K562 (cell line): Measurements from ENCODE around the gene PPP1R3C. TPM values are rescaled to one million over a fixed set of nuclear protein-coding genes. Genes with fewer than 3 reads are reported as not detected.

Source experiments
- ATAC-seq: fragments of 200-7000 bp; cut with Tn5 transposase; 3 replicates; pipeline ENCODE4 v1.9.1; 2020; ENCODE audit warnings: moderate library complexity
- BruUV-seq: library from RNA; stranded (reverse); fragments of 400-500 nt; replicated peaks from 2 replicates; lab custom pipeline; 2021; lab: Mats Ljungman, UMichigan
- CTCF ChIA-PET: fragments of 300-600 bp; formaldehyde crosslinking; extraction: SDS; loops from one replicate; lab custom pipeline; 2021; ENCODE audit warnings: low intra/inter-chr PET ratio; lab: Yijun Ruan, JAX
- POLR2A ChIA-PET: fragments of 300-600, 350-650 bp; sonication (Branson Sonifier 250); formaldehyde crosslinking; extraction: SDS; loops from one replicate; lab custom pipeline; 2021; ENCODE audit warnings: antibody characterized with exemption, inconsistent platforms; lab: Yijun Ruan, JAX
- DNase-seq, 4 experiments: peaks; one replicate each; pipeline versions ENCODE4 v3.0.0 to v3.0.0-alpha.2; 2011 to 2018; ENCODE audit warnings: low spot score in 3 of 4, mixed read lengths in 3 of 4; ENCODE audit errors: extremely low read depth in 1 of 4
- FAIRE-seq: peaks from 2 replicates; lab custom pipeline; 2011; peaks lifted over from hg19 to GRCh38; lab: Jason Lieb, UNC
- H2AFZ ChIP-seq: 2 replicates; pipeline ENCODE4 v1.6.0; 2011; ENCODE audit warnings: low read depth, low read length, control low read depth, inconsistent platforms
- H3K27ac ChIP-seq: fragments of 200-600 bp; 3 replicates; pipeline ENCODE4 v1.8.0; 2011; ENCODE audit warnings: low read depth, mild to moderate bottlenecking, control low read depth, inconsistent platforms, low read length, moderate library complexity, mixed read lengths; ENCODE audit errors: extremely low read depth
- H3K27me3 ChIP-seq, 2 experiments: fragments of 300-600 bp in 1 of 2; 2 replicates in 1 of 2; 3 replicates in 1 of 2; pipeline versions ENCODE4 v1.6.0 to v1.8.0; 2011; ENCODE audit warnings: inconsistent platforms in 2 of 2, low read length in 2 of 2, mild to moderate bottlenecking in 1 of 2, mixed read lengths in 1 of 2, moderate library complexity in 1 of 2; ENCODE audit not compliant: control insufficient read depth in 2 of 2, insufficient read depth in 2 of 2
- H3K36me3 ChIP-seq: fragments of 300-600 bp; 3 replicates; pipeline ENCODE4 v1.8.0; 2011; ENCODE audit warnings: mild to moderate bottlenecking, low read length, inconsistent platforms; ENCODE audit not compliant: control insufficient read depth, insufficient read depth
- H3K4me1 ChIP-seq, 2 experiments: fragments of 200-600 bp in 1 of 2; replicated peaks in 1 of 2; 2 replicates in 1 of 2; 3 replicates in 1 of 2; pipeline versions ENCODE4 v1.5.1 to v1.8.0; 2011; ENCODE audit warnings: inconsistent platforms in 2 of 2, low read length in 2 of 2, mild to moderate bottlenecking in 1 of 2, mixed read lengths in 1 of 2, moderate library complexity in 1 of 2; ENCODE audit not compliant: control insufficient read depth in 2 of 2, insufficient read depth in 2 of 2
- H3K4me2 ChIP-seq: 2 replicates; pipeline ENCODE4 v1.6.1; 2011; ENCODE audit warnings: low read length, control low read depth, inconsistent platforms, mixed read lengths; ENCODE audit not compliant: insufficient read depth
- H3K4me3 ChIP-seq: fragments of 200-600 bp; sonication (generic), shearing (Covaris generic); 2 replicates; pipeline ENCODE4 v1.5.1; 2016; ENCODE audit warnings: control low read depth, inconsistent platforms
- H3K79me2 ChIP-seq: fragments of 200-600 bp; 3 replicates; pipeline ENCODE4 v1.8.0; 2011; ENCODE audit warnings: low read length, inconsistent platforms; ENCODE audit not compliant: control insufficient read depth, insufficient read depth
- H3K9ac ChIP-seq, 2 experiments: 2 replicates each; pipeline versions ENCODE4 v1.6.0 to v1.6.1; 2011; ENCODE audit warnings: low read depth in 2 of 2, low read length in 2 of 2, control low read depth in 1 of 2, inconsistent platforms in 1 of 2, mild to moderate bottlenecking in 1 of 2, mixed read lengths in 1 of 2; ENCODE audit not compliant: insufficient read depth in 1 of 2
- H3K9me1 ChIP-seq: one replicate; pipeline ENCODE4 v1.6.0; 2011; ENCODE audit warnings: inconsistent platforms, mild to moderate bottlenecking, low read length, moderate library complexity; ENCODE audit not compliant: control insufficient read depth, insufficient read depth
- H3K9me3 ChIP-seq: replicated peaks from 2 replicates; pipeline ENCODE4 v1.5.1; 2011; ENCODE audit warnings: low read depth, low read length, inconsistent platforms; ENCODE audit not compliant: control insufficient read depth, insufficient read depth
- H4K20me1 ChIP-seq: replicated peaks from 2 replicates; pipeline ENCODE4 v1.6.1; 2011; ENCODE audit warnings: low read length, inconsistent platforms, mixed read lengths; ENCODE audit not compliant: control insufficient read depth, insufficient read depth
- FOXA3 ChIP-seq, 2 experiments: fragments of 450-650 bp in 1 of 2; sonication (generic) in 1 of 2; formaldehyde crosslinking; IDR thresholded peaks in 1 of 2; conservative IDR thresholded peaks in 1 of 2; 2 replicates each; pipeline versions ENCODE4 v1.4.0 to v1.8.0; 2020 to 2022; ENCODE audit warnings: mild to moderate bottlenecking in 2 of 2, missing genetic modification reagents in 1 of 2
- FOXK2 ChIP-seq, 2 experiments: fragments of 450-650 bp; IDR thresholded peaks in 1 of 2; conservative IDR thresholded peaks in 1 of 2; 2 replicates each; pipeline ENCODE4 v1.6.1; 2016; ENCODE audit warnings: low read depth in 2 of 2, mild to moderate bottlenecking in 1 of 2
- XRCC4 ChIP-seq: IDR thresholded peaks from one replicate; pipeline ENCODE4 v1.6.1; 2011; ENCODE audit not compliant: insufficient read depth, insufficient read length; ENCODE audit errors: extremely low read depth
- WGBS: fragments of 100-300 bp; shearing (Covaris generic); methylation state at CpG from one replicate; pipeline ENCODE4 v1.1.6; 2016; ENCODE audit warnings: low coverage, mixed read lengths; ENCODE audit not compliant: insufficient coverage; ENCODE audit errors: missing lambda C conversion rate; 5-methylcytosine and 5-hydroxymethylcytosine counted together
- in situ Hi-C: fragments of 300-500 bp; cut with MboI; formaldehyde crosslinking; loops from 4 replicates; pipeline ENCODE4 v1.15.0; 2018; ENCODE audit warnings: inconsistent platforms, mixed read lengths
- intact Hi-C: fragments of 100-400 bp; cut with micrococcal nuclease; formaldehyde crosslinking; loops from 2 replicates; pipeline ENCODE4 v1.14.2; 2022
- polyA plus RNA-seq, 8 experiments: library from polyadenylated mRNA; depleted of rRNA in 4 of 8; stranded (reverse) in 5 of 8; unstranded in 3 of 8; fragments of >200 nt; fragmentation: Nextera tagmentation in 2 of 8; fragmentation: Illumina TruSeq in 1 of 8; extraction: Ambion mirVana in 2 of 8; extraction: Trizol in 1 of 8; gene quantifications; 2 replicates each; pipeline versions ENCODE4 v1.2.1 to v1.2.3, GENCODE V29; 2011 to 2014; ENCODE audit warnings: inconsistent platforms in 1 of 8, missing spikeins in 1 of 8
- total RNA-seq, 7 experiments: library from RNA; depleted of rRNA in 6 of 7; stranded (reverse); fragments of >200 nt in 6 of 7; fragmentation: Illumina TruSeq in 2 of 7; extraction: Trizol in 2 of 7; gene quantifications; 2 replicates each; pipeline versions ENCODE4 v1.2.1 to v1.2.3, GENCODE V29; 2011 to 2021; ENCODE audit warnings: low replicate concordance in 1 of 7
- TF ChIP-seq, protein P1 (sequence below): fragments of 450-650 bp; formaldehyde crosslinking; IDR thresholded peaks from 2 replicates; pipeline ENCODE4 v1.4.0; 2020; ENCODE audit warnings: mild to moderate bottlenecking

The PPP1R3C gene
- total and polyA plus RNA-seq, 9 of the 15 experiments (the other 6 are each of a cell fraction or from before 2014, with no cell fraction given), result 0.06 to 0.24 (median 0.12) TPM; not detected in 3

DNA sequence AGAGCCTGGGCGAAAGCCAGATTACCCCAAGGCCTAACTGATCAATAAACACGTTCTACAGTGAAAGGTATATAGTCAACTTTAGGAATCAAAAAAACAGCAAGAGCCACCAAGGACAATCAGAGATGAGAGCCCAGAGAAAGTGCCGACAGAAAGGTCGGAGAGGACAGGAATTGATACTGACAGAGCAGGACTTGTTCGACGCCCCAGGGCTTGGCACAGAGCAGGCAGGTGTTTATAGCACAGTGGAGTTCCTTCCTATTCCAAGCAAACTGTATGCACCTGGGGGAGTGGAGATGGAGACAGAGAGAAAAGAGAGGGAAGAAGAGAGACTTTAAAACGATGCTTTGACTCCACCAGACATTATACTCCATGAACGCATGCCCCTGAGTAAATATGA, 39.5 kb downstream of the PPP1R3C start:
- POLR2A ChIA-PET, result interaction anchor here (1.2 to 2.1 kb wide), 2 partner anchors 11 to 15 kb away, joined by 5 to 6 read pairs; no protein-coding TSS in a partner anchor
- H3K79me2 ChIP-seq, result no peaks in the 10 kb centered on the region
- H3K36me3 ChIP-seq, result no peaks in the 10 kb centered on the region
- TF ChIP-seq FOXA3 (CRISPR knock-in tag; conservative IDR thresholded peaks at IDR 0.05 in 1 of 2, IDR thresholded peaks at IDR 0.05 in 1 of 2) (no peak), FOXK2 (conservative IDR thresholded peaks at IDR 0.05 in 1 of 2, IDR thresholded peaks at IDR 0.05 in 1 of 2; ENCODE audit: low read depth in 2 of 2) (no peak), XRCC4 (no peak)
- TF ChIP-seq, protein P1, sequence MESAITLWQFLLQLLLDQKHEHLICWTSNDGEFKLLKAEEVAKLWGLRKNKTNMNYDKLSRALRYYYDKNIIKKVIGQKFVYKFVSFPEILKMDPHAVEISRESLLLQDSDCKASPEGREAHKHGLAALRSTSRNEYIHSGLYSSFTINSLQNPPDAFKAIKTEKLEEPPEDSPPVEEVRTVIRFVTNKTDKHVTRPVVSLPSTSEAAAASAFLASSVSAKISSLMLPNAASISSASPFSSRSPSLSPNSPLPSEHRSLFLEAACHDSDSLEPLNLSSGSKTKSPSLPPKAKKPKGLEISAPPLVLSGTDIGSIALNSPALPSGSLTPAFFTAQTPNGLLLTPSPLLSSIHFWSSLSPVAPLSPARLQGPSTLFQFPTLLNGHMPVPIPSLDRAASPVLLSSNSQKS (CRISPR knock-in tag), result no peak
- H3K9me1 ChIP-seq, result no peaks in the 10 kb centered on the region
- no peaks in the 10 kb centered on the region for H3K9me3 ChIP-seq
- FAIRE-seq, result no peak
- intact Hi-C loops, result loop anchor here (5.0 kb wide), 1 partner anchor 39 kb away; the partner anchor contains the start of gene PPP1R3C
- H3K4me1 ChIP-seq, result peaks cover 23 to 54% of the 10 kb centered on the region in 2 experiments
- H2AFZ ChIP-seq, result no peak overlapping the region
- no peaks in the 10 kb centered on the region for H3K27me3 ChIP-seq
- no peak overlapping the region for H3K4me2 ChIP-seq
- CTCF ChIA-PET, result no interaction called here
- H4K20me1 ChIP-seq, result no peaks in the 10 kb centered on the region
- in situ Hi-C loops, result no loop called here
- no peak overlapping the region for H3K27ac ChIP-seq
- ATAC-seq, result no peak
- WGBS, result 78% methylated on average over 4 of the region's 8 CpGs
- DNase-seq, result no peak
- no TSS peak for BruUV-seq
- no peak overlapping the region for H3K9ac ChIP-seq
- H3K4me3 ChIP-seq, result no peak overlapping the region
